ENCODE results near the gene VPS16.
"Not testable (repeated sequence)": the region's sequence is repeated elsewhere in the genome, so short reads cannot be mapped to it uniquely, and the experiment has no call there.

DNA sequence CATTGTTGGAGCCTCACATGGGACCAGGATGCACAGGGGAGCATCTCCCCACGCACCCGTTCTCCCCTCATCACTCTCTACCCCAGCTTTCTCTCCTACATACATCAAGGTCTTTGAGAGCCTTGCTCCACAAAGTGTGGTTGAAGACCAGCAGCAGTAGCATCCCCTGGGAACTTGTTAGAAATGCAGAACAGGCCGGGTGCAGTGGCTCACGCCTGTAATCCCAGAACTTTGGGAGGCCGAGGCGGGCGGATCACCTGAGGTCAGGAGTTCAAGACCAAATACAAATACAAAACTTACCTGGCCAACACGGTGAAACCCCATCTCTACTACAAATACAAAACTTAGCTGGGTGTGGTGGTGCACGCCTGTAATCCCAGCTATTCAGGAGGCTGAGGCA is 32.6 kb upstream of the VPS16 start:
- TF ChIP-seq, protein P1, sequence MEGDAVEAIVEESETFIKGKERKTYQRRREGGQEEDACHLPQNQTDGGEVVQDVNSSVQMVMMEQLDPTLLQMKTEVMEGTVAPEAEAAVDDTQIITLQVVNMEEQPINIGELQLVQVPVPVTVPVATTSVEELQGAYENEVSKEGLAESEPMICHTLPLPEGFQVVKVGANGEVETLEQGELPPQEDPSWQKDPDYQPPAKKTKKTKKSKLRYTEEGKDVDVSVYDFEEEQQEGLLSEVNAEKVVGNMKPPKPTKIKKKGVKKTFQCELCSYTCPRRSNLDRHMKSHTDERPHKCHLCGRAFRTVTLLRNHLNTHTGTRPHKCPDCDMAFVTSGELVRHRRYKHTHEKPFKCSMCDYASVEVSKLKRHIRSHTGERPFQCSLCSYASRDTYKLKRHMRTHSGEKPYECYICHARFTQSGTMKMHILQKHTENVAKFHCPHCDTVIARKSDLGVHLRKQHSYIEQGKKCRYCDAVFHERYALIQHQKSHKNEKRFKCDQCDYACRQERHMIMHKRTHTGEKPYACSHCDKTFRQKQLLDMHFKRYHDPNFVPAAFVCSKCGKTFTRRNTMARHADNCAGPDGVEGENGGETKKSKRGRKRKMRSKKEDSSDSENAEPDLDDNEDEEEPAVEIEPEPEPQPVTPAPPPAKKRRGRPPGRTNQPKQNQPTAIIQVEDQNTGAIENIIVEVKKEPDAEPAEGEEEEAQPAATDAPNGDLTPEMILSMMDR (conservative IDR thresholded peaks at IDR 0.05; ENCODE audit: low read depth, low read length), result not testable (repeated sequence)
- not testable (repeated sequence) for TF ChIP-seq BHLHE40, POLR2A, RFX5, MAFK (IDR thresholded peaks at IDR 0.05; ENCODE audit: low read depth, low read length)
